ENCODE data around the gene MBD3.

MBD3 gene

DNA sequence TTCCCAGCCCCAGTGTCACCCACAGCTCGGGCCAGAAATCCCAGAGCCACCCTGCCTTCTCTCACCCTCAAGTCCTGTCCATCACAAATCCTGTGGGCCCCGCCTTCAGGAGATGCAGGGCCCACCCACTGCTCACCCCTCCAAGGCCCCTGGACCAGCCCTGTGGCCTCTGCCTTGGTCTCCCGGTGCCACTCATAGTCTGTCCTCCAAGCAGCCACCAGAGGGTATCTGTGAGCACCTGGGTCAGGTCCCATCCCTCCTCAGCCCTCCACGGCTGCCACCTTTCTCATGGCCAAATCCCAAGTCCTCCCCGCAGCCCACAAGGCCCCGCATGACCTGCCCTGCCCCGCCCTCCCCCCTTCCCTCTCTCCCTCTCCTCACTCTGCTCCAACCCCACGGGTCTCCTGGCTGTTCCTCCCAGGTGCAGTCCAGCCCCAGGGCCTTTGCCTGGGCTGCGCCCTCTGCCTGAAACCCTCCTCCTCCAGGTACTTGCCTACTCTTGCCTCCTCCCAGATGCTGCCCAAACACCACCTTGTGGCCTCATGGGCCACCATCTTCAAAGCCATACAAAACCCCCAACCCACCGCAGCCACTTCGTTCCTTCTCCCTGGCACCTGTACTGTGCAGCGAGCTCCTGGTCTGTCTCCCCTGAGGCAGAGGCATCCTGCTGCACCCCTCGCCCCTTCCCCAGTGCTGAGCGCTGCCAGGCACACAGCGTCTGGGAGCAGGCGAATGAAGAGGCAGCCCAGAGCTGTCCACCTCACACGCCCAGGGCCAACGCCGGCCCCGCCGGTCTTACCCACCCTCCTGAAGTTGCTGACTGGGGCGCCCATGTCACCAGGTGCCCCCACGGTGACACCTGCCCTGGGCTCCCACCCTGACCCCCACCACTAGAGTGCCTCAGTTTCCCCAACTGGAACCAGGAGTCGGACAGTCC is 25.8 kb upstream of the MBD3 start:
- no peak for DNase-seq

DNA sequence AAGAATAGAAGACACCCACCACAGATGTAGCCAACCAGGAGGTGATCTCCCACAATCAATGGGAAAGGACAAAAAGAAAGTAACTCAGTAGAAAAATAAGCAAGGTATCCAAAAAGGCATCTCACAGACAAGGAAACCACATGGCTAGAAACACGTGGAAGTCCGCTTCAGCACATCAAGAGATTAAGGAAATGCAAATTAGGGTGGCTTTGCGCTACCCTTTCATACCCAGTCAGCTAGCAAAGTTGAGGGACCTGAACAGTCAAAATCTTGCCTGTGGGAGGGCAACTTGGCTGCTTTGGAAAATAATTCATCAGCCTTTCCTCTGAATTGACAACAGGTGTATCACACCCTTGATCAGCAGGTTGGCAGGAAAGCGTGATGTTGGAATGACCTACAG is 24.2 kb upstream of the MBD3 start:
- no peak for DNase-seq

DNA sequence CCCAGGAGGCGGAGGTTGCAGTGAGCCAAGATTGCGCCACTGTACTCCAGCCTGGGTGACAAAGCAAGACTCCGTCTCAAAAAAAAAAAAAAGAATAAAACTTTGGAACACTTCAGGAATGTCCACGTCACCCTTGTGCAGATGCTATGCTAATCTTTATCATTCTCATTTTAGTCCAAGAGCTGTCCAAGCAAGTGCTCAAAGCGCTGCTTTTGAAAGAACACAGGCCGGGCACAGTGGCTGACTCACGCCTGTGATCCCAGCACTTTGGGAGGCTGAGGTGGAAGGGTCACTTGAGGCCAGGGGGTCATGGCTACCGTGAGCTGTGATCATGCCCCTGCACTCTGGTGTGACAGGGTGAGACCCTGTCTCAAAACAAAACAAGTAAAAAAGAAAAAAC is 23.7 kb upstream of the MBD3 start:
- no peak for DNase-seq

DNA sequence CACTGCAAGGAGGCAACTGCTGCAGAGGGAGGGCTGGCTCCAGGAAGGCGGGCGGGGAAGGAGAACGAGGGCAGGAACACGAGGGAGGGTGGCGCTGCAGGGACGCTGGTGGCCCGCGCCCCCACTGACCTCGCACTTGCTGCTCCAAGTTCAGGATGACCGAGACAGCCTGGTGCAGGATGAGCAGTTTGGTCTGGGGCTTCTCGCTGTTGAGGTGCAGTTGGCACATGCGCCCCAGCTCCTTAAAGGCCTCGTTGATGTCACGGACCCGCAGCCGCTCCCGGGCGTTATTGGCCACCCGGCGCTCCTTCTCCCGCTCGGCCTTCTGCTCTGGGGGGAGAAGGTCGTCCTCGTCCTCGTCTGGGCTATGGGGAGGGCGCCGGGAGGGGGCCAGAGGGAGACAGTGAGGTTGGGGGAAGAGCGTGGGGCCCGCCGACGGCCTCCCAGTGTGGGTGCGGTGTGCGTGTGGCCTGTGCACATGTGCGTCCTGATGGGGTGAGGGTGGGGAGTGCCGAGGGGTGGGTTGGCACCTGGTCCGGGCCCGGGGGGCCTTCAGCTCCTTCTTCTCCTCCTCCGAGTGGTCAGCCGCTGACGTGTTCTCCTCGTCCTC is 22.6 kb upstream of the MBD3 start:
- no peak for DNase-seq

DNA sequence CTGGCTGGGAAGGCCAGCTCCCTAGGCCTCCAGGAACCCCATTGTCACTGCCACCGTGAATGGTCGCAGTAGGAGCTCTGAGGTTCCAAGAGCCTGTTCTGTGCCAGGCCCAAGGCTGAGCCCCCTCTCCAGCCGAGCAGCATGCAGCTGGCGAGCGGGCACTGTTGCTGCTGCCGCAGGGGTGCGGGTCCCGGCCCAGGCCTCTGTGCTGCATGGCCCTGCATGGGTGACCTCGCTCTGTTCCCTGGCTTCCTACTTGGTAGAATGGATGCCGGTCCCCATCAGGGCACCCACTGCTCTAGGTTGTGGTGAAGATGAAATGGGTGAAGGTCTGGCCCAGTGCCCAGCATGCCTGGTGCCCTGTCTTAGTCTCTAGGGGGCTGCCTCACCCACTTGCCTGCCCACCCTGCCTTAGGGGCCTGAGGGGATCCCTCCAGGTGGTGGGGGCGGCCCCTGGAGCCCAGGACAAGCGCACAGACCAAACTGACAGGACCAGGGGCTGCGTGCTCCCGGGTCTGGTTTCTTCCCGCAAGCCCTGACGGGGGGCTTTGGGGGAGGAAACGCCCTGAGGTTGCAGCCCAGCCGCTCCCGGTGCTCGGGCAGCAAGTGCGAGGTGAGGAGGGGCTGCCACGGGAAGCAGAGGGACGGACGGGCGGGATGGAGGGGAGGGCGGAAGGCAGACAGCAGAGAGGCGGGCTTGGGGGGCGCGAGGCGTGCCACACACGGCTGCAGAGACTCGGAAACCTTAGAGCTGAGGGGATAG is 21.3 kb upstream of the MBD3 start:
- DNase-seq: no peak

DNA sequence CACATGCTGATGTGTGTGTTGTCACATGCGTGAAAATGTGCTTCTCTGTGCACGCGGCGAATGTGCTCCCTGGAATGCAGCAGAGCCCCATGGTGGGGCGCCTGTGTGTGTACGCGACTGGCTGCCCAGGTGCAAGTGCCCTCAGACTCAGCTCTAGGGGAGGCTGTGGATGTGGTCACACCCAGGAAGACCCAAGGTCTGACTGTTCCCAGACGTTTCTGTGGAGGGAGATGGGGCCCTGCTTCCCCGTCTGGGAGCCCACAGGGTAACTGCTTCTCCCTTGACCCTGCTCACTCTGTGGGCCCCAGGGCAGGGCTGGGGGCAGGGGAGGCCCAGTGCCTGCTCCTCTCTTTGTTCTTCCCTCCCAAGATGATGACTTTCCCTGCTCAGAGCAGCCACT is 20.5 kb upstream of the MBD3 start:
- DNase-seq: no peak

DNA sequence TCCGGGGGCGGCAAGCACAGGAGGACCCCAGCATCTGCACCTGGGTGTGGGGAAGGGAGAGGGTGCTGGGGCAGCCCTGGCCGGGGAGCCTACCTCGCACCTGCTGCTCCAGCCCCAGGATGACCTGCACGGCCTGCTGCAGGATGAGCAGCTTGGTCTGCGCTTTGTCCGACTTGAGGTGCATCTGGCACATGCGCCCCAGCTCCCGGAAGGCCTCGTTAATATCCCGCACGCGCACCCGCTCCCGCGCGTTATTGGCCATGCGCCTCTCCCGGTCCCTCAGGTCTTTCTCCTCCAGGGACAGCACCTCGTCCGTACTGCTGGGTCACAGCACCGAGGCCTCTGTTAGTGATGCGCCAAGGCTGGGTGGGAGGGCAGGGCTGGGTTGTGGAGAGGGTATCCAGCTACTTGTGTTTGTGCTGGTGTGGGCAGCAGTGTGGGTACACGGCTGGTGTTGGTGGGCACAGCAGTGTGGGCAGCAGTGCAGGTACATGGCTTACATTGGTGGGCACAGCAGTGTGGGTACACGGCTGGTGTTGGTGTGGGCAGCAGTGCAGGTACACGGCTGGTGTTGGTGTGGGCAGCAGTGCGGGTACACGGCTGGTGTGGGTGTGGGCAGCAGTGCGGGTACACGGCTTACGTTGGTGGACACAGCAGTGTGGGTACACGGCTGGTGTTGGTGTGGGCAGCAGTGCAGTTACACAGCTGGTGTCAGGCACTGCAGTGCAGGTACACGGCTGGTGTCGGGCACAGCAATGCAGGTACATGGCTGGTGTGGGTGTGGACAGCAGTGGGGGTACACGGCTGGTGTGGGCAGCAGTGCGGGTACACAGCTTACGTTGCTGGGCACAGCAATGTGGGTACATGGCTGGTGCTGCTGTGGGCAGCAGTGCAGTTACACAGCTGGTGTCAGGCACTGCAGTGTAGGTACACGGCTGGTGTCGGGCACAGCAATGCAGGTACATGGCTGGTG is 19.7 kb upstream of the MBD3 start:
- DNase-seq: no peak

DNA sequence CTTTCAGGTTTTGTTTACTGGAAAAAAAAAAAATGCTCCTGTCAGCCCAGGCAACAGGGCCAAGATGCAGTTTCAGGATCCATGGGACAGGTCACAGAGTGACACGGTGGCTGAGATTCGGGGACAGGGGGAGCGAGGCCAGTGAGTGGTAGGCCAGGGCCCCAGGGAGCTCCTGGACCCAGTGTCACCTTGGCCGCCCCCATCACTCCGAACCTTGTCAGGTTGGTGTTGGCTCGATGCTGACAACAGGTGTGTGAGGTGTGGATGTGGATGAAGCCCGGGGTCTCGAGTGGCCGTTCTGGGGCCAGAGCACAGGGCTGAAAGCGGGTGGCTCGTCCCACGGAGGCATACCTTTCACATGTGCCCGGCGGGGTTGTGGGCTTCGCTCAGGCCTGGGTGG is 18.7 kb upstream of the MBD3 start:
- no peak for DNase-seq

DNA sequence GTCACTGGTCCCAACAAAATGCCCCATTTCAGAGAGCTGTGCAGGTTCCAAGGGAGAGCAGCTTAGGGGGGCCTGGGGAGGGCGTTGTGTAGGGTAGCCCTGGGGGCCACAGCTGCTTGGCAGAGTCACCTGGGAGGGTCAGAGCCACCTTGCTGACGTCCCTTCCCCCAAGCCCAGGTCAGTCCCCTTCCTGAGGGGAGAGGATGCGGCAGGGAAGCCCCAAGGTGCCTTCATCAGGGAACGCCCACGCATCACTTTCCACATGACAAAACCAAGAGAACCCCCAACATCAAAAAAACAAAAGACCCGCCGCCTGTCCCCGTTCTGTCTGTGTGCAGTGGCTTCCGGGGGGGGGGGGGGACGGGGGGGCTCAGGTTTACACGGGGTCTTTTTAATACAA is 17.9 kb upstream of the MBD3 start:
- DNase-seq: no peak

DNA sequence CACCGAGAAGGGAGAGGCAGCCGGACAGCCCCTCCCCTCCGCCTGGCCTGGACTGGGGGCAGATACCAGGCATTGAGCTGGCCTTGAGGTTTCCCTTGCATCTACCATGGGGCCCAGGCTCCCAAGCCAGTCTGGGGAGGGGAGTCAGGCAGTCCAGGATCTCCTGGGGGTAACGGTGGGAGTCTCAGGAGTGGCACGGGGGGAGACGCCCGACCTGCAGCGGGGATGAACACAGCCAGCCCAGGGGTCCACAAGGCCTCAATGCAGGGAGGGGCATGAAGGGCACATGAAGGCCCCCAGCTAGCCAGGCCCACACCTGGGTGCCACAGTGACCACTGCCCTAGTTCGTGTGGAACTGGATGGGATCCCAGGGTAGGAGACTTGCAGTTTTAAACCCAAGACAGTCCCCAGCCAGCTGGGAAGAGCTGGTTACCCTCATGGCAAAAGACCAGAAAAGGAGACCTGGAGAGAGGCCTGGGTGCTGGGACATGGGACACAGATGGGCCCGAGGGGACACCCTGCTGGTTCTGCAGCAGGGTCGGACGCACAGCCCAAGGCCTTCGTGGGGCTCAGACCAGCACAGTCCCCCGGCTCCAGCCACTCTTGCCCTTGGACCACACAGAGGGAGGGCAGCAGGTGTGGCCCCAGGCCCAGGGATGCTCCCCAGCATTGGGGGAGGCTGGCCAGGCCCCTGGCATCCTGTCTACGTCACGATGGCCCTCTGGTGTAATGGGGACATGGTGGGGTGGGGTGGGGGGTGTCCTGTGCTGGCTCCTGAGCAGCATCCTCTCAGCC is 17.2 kb upstream of the MBD3 start:
- DNase-seq: no peak

DNA sequence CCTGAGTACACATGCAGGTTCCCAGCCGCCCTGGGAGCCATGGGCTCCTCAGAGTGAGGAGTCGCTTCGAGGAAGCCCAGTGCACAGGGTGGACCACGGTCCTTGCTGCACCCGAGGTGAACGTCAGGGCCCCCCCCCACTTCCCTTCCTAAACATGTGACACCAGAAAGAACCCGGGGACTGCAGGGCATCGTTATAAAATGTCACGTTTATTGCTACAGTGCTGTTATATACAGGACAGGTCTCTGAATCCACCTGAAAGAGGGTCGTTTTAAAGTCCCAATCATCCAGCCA is 16.4 kb upstream of the MBD3 start:
- no peak for DNase-seq

DNA sequence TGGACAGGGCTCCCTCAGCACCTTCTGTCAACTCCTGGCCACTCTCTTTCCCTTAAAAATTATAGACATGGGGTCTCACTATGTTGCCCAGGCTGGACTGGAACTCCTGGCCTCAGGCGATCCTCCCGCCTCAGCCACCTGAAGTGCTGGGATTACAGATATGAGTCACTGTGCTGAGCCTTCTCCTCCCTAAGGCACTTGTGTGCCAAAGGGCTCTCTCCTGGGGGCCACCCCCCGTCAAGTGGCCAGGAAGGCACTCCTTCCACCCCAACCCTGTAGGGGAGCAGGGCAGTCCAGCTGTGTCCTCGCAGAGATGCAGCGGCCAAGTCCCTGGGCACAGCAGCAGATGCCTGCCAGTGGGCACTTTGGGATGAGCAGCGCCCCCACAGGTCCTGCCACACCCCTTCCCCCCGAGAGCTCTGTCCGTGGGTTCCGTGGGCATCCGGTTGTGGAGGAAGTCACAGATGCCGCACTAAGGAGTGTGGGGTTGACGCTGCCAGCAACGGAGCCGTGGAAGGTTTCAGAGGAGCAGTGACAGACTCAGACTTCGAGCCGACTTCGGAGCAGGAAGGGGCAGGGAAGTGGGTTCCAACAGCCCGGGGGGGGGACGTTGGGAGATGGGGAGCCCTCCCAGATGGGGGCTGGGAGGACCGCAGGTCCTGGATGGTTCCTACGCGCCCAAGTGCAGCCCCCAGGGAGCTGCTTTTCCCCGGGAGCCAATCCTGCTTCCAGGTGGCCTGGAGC is 15.9 kb upstream of the MBD3 start:
- DNase-seq: peak; percentile 12

DNA sequence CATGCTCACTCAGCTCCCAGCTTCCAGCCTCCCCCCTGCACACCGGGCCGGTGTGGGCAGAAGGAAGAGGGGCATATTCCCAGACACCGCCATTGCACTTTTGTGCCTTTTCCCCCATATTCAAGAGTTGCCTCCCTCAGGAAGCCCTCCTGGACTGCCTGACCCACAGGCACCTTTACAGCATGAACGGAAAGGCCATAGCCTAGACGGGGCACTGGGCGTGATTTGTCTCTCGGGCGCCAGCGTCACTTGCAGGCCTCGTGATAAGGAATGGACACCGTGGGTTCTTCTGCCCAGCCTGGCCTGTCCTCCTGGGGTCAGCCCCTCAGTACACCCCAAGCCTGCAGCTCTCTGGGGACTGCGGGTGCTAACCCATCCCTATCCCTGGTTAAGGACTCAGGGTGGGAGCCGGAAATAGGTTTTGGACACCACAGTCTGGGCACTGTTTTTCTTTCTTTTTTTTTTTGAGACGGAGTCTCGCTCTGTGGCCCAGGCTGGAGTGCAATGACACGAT is 13.5 kb upstream of the MBD3 start:
- DNase-seq: no peak

DNA sequence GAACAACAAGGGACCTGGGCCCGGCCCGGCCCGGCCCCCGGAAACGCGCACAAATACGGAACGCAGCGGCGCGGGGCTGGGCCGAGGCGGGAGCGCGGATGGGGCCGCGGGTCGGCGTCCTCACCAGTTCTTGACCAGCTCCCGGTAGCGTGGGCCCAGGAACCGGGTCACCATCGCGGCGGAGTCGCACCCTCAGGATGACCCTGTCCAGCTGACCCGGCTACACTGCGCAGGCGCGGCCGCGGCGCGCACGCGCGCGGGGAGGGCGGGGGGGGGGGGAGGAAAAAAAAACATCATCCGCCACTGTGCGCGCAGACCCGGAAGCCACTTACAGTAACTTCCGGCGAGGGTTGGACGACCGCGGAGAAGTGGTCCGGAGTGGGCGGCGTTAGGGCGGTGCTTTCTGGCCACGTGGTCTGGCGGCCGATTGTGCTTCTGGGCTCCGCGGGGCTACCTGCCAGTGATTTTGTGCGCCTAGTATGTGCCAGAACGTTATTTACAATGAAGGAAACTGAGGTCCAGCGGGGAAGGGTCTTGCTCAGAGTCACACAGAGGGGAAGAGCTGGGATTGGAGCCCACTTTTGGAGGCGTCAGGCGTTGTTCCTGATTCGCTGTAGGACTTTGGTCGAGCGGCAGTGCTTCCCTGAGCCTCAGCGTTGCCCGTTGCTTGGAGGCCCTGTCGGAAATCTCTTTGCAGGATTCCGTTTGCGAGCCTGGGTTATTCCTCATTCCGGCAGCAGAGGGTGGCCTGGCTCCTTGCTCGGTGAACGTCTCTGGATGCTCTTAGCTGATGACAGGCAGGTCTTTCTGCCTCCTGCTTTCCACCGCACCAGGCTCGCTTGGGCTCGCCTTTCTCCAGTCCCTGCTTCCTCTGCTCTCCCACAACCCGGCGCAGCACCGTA is 12.8 kb upstream of the MBD3 start, which contains the start of gene UQCR11:
Gene UQCR11 (minus strand): TSS at position 227 of the 902 bp plus-strand sequence. CDS start 53 bp downstream, at position 174.
- DNase-seq: peak; percentile 94

DNA sequence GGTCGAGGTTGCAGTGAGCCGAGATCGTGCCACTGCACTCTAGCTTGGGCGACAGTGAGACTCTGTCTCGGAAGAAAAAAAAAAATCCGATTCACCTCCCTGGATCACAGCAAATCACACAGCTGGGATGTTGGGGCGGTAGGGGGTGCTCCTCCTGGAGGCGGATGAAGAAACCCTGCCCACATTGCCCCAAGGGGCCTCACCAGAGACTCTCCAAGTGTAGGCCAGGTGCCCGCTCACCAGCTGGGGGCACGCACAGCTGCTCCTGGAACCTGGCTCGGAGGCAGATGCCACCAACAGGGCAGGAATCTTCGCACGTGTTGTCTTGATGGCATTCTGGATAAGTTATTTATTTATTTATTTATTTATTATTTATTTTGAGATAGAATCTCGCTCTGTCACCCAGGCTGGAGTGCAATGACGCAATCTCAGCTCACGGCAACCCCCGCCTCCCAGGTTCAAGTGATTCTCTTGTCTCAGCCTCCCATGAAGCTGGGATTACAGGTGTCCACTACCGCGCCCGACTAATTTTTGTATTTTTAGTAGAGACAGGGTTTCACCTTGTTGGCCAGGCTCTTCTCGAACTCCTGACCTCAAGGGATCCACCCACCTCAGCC is 9.5 kb upstream of the MBD3 start:
- DNase-seq: no peak

DNA sequence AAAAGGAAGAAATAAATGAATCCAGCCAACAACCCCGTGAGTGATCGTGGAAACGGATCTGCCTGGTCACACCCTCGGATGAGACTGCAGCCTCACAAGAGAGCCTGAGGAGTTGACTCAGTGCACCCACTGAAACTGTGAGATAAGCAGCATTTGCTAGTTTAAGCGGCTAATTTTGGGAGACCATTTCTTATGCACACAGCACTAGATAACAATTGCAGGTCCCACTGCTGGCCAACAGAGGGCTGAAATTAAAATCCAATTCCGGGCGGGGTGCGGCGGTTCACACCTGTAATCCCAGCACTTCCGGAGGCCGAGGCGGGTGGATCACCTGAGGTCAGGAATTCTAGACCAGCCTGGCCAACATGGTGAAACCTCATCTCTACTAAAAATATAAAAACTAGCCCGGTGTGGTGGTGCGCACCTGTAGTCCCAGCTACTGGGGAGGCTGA is 9.0 kb upstream of the MBD3 start:
- DNase-seq: no peak

DNA sequence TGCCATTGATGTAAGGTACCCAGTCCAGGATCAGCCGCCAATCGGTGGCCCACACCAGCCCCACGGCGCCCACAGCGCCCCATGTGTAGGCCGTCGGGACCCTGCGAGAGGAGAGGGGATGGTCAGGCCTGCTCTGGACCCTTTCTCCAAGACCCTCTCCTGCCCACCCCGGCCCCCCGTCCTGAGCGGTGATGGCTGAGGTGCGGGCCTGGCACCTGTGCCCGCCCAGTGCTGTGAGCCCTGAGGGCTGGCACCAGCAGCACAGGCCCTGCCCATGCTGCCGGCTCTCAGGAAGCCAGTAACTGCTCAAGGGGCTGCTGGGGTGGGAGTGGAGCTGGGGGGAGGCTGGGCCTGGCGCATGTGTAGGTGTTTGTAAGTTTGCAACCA is 6.8 kb upstream of the MBD3 start:
- DNase-seq: no peak

DNA sequence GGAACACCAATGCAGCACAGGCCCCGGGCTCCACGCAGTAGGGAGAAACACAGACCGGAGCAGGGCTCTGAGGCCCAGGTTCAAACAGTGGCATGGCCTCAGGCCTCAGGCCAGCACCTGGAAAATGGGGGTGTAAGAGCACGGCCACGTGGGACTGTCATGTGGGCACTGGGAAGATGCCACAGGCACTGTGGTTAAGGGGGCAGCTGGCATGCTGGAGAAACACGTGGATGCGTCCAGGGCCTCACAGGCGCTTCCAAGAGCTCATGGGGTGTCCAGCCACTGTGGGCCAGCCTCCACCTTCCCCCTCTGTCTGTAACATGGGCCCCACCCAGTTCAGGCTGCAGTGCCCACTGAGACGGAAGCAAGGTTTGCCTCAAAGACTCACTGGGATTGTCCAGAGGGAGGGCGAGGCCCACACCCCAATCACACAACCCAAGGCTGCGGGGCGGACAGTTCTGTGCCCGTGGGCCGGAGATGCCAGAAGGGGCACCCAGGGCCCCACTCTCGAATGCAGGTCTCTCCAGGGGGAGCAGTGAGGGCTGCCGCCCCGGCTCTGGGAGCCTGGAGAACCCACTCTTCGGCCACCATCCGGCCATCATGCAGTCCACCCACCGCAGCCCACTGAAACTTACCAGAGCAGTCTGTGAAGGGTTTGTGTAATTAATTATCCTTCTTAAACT is 6.3 kb upstream of the MBD3 start:
- no peak for DNase-seq

DNA sequence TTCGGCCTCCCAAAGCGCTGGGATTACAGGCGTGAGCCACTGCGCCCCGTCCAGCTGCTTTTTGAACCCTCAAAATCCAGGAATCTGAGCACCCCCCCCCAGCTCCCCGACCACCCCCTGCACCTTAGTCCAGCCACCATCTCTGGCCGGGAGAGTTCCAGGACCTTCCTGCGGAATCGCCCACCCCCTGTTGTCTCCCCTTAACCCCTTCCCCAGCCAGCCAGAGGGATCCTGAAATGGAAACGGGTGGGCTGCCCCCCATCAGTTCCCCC is 772 bp upstream of the MBD3 start:
- DNase-seq: no peak

Measured in NCI-H345 (cell line).